GM12873 (cell line): ENCODE results near the gene CACNA1A.
A peak's percentile ranks its signal among the peaks of the same experiment; 100 is the strongest.

Experiments
- TF ChIP-seq, protein P1 (sequence below): IDR thresholded peaks from 2 replicates; pipeline ENCODE4 v1.5.1; 2012; ENCODE audit warnings: low read depth, mild to moderate bottlenecking, moderate library complexity, low read length, control low read depth; ENCODE audit not compliant: insufficient read depth; ENCODE audit errors: missing control alignments

The CACNA1A gene

DNA sequence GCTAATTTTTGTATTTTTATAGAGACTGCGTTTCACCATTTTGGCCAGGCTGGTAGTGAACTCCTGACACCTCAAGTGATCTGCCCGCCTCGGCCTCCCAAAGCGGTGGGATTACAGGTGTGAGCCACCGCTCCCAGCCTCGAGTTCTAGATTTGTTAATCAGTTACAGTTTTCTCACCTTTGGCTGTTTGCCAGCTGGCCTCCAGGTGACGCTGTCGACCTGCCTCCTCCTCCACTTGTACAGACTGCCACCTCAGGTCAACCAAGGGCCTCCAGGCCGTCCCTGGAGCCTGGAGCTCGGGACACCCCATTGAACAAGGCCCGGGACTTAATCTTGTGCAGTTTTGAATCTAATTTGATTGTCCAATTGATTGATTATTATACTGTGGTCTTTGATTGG, 310.6 kb downstream of the CACNA1A start:
- TF ChIP-seq, protein P1, sequence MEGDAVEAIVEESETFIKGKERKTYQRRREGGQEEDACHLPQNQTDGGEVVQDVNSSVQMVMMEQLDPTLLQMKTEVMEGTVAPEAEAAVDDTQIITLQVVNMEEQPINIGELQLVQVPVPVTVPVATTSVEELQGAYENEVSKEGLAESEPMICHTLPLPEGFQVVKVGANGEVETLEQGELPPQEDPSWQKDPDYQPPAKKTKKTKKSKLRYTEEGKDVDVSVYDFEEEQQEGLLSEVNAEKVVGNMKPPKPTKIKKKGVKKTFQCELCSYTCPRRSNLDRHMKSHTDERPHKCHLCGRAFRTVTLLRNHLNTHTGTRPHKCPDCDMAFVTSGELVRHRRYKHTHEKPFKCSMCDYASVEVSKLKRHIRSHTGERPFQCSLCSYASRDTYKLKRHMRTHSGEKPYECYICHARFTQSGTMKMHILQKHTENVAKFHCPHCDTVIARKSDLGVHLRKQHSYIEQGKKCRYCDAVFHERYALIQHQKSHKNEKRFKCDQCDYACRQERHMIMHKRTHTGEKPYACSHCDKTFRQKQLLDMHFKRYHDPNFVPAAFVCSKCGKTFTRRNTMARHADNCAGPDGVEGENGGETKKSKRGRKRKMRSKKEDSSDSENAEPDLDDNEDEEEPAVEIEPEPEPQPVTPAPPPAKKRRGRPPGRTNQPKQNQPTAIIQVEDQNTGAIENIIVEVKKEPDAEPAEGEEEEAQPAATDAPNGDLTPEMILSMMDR: peak; percentile 81

DNA sequence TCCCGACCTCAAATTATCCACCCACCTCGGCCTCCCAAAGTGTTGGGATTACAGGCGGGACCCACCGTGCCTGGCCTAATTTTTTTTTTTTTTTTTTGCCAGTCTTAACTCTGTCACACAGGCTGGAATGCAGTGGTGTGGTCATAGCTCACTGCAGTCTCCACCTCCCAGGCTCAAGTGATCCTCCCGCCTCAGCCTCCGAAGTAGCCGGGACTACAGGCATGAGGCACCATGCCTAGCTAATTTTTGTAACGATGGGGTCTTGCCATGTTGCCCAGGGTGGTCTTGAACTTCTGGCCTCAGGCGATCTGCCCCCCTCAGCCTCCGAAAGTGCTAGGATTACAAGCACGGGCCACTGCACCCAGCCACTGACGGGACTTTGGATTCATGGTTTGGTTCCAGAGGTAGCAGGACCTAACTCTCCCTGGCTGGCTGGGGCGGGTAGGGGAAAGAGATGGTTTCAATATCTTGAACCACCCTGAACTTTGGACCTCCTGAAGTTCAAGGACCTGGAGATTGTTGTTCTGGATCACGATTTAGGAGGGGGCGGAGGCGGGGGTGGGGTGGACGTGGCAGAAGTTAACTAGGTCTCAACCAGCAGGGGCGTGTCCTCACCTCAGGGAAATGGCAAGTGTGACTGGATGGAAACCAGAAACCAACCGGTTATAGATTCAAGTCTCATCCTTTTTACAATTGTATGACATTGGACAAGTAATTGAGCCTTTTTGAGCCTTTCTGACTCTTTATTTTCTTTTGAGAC, 315.3 kb downstream of the CACNA1A start:
- TF ChIP-seq, protein P1: no peak

DNA sequence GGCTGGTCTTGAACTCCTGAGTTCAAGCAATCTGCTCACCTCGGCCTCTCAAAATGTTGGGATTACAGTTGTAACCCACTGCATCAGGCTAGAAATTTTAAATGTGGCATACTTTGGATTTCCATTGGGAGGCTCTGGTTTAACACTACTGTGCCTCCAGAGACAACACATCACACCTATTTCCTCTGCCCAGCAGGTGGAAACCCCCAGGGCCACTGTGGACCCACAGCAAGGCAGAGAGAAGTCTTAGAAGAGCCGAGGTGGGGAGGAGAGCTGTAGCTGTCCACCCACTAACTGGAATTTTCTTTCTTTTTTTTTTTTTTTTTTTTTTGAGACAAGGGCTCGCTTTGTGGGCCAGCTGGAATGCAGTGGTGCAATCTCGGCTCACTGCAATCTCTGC, 316.7 kb downstream of the CACNA1A start:
- TF ChIP-seq, protein P1: no peak

DNA sequence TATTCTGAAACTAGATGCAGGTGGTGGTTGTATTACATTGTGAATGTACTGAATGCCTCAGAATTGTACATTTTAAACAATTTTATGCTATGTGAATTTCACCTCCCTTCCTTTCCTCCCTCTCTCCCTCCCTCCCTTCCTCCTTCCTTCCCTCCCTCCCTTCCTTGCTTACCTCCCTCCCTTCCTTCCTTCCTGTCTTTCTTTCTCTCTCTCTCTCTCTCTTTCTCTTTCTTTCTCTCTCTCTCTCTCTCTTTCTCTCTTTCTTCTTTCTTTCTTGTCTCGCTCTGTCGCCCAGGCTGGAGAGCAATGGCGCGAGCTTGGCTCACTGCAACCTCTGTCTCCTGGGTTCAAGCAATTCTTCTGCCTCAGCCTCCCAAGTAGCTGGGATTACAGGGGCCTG, 318.9 kb downstream of the CACNA1A start:
- TF ChIP-seq, protein P1: no peak

DNA sequence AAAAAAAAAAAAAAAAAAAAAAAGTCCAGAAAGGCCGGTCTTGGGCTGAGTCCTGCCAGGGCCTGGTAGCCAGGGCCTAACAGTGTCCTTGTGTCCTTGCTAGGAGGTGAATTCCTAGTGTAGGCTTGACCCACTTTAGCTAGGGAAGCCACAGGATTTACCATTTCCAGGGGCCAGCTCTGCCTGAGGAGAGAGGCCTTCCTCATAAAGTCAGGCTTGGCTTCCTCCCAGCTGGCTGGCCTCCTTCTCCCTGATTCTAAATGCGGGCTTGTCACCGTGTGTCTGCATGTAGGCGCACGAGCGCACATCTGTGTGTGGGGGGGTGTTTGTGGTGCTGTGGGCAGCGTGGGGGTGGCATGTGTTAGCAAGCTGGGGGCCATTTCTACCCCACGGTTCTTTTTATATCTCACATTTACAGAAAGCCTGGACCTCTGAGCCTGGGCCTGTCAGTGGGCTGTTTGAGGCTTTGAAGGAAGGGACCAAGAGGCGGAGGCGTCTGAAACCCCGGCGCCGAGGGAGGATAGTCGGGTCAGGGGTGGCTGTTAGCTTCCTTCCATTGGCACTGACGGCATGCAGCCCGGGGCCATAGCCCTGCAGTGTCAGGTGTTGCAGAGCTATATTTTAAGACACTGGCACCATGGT, 324.4 kb downstream of the CACNA1A start:
- TF ChIP-seq, protein P1: no peak

DNA sequence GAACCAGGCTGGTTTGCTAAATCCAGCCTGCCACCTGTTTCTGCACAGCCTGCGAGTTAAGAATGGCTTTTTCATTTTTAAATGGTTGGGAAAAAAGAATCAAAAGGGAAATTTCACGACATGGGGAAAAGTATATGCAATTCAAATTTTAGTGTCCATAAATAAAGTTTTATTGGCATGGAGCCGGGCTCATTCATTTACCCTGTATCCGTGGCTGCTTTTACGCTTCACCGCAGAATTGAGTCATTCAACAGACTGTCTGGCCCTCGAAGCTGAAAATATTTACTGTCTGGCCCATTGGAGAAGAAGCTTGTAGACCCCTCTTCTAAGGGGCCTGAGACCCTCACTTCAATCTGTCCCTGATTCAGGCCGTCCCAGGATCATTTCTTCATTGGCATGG, 329.9 kb downstream of the CACNA1A start:
- TF ChIP-seq, protein P1: no peak

DNA sequence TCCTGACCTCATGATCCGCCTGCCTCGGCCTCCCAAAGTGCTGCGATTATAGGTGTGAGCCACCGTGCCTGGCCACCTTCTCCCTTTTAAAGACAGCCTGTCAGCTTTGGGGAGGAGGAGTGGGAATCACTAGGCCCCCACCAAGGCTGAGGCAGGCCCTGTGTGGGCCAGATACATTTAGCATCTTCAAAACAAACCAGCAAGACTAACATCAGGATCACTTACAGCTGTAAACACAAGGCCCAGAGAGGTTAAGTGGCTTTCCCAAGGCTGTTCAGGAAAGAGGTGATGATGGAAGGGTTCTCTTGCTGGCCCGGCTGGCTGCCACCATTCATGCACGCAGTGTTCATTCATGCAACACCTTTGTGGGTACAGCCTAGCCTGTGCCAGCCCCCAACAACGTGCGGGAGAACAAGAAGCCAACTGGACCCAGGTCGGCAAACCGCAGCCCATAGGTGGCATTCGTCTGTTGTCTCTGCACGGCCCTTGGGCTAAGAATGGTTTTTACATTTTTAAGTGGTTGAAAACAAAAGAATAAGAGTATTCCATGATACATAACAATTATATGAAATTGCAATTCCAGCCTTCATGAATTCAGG, 333.0 kb downstream of the CACNA1A start:
- TF ChIP-seq, protein P1: no peak
